B cell (primary cell): ENCODE data around the gene ZIC5. TPM values are rescaled to one million over a fixed set of nuclear protein-coding genes. Genes with fewer than 3 reads are reported as not detected.

Experiments used
- ATAC-seq: fragments of 200-7000 bp; cut with Tn5 transposase; one replicate; pipeline ENCODE4 v1.10.0; 2021; ENCODE audit warnings: low read depth, mild to moderate bottlenecking, moderate number of reproducible peaks, moderate library complexity
- CTCF ChIA-PET: fragments of 350-600 bp; sonication (Branson Sonifier 250); formaldehyde crosslinking; loops from one replicate; lab custom pipeline; 2021; ENCODE audit warnings: antibody characterized with exemption, inconsistent platforms; lab: Charles Lee
- POLR2A ChIA-PET: fragments of 350-600 bp; sonication (Branson Sonifier 250); formaldehyde crosslinking; loops from one replicate; lab custom pipeline; 2021; ENCODE audit warnings: antibody characterized with exemption; lab: Charles Lee
- DNase-seq: peaks from one replicate; pipeline ENCODE4 v3.0.0; 2013
- H2AFZ ChIP-seq: 2 replicates; pipeline ENCODE4 v1.6.1; 2012; ENCODE audit warnings: mild to moderate bottlenecking, low read depth, low read length; ENCODE audit not compliant: insufficient read depth, poor library complexity, severe bottlenecking
- H3K27ac ChIP-seq, 2 donors: 1 replicate in 1 of 2; 2 replicates in 1 of 2; pipeline ENCODE4 v1.5.1; 2012 to 2013; ENCODE audit warnings: low read length in 2 of 2, mild to moderate bottlenecking in 2 of 2, moderate library complexity in 1 of 2
- H3K27me3 ChIP-seq, 4 experiments: fragments of 200-600 bp in 1 of 4; sonication (generic) in 1 of 4; replicated peaks in 1 of 4; 1 replicate in 2 of 4; 2 replicates in 2 of 4; pipeline versions ENCODE4 v1.6.1 to v1.7.0; 2013 to 2016; ENCODE audit warnings: low read length in 3 of 4, mild to moderate bottlenecking in 2 of 4, mixed read lengths in 1 of 4, moderate library complexity in 1 of 4; ENCODE audit not compliant: insufficient read depth in 4 of 4, control insufficient read depth in 3 of 4; ENCODE audit errors: control extremely low read depth in 1 of 4
- H3K36me3 ChIP-seq, 2 experiments: replicated peaks in 1 of 2; 1 replicate in 1 of 2; 2 replicates in 1 of 2; pipeline versions ENCODE4 v1.6.1 to v1.7.1; 2013; ENCODE audit warnings: low read length in 1 of 2; ENCODE audit not compliant: insufficient read depth in 2 of 2, control insufficient read depth in 1 of 2; ENCODE audit errors: control extremely low read depth in 1 of 2, extremely low read depth in 1 of 2
- H3K4me1 ChIP-seq, 2 donors: fragments of 200-600 bp in 1 of 2; sonication (generic) in 1 of 2; 1 replicate in 1 of 2; 2 replicates in 1 of 2; pipeline versions ENCODE4 v1.5.1 to v1.6.1; 2013 to 2017; ENCODE audit warnings: low read length in 2 of 2; ENCODE audit not compliant: control insufficient read depth in 2 of 2, insufficient read depth in 2 of 2
- H3K4me2 ChIP-seq: replicated peaks from 2 replicates; pipeline ENCODE3; 2012; ENCODE audit warnings: mild to moderate bottlenecking, low read depth, low read length; ENCODE audit not compliant: poor library complexity, severe bottlenecking
- H3K4me3 ChIP-seq, 5 experiments: fragments of 200-600 bp in 1 of 5; sonication (generic) in 1 of 5; 1 replicate in 3 of 5; 2 replicates in 2 of 5; pipeline versions ENCODE4 v1.5.1 to v1.7.0; 2011 to 2016; ENCODE audit warnings: low read length in 4 of 5, mild to moderate bottlenecking in 4 of 5, low read depth in 2 of 5, control low read depth in 1 of 5, moderate library complexity in 1 of 5; ENCODE audit not compliant: insufficient read depth in 1 of 5; ENCODE audit errors: control extremely low read depth in 1 of 5, extremely low read depth in 1 of 5
- H3K79me2 ChIP-seq: fragments of 200-600 bp; sonication (generic); one replicate; pipeline ENCODE4 v1.6.0; 2016; ENCODE audit warnings: low read length; ENCODE audit not compliant: control insufficient read depth, insufficient read depth
- H3K9ac ChIP-seq: fragments of 200-600 bp; sonication (generic); 2 replicates; pipeline ENCODE4 v1.6.1; 2017; ENCODE audit warnings: mild to moderate bottlenecking, low read length, moderate library complexity
- H3K9me3 ChIP-seq, 3 donors: one replicate each; pipeline versions ENCODE4 v1.6.1 to v1.7.1; 2013; ENCODE audit warnings: low read length in 2 of 3; ENCODE audit not compliant: control insufficient read depth in 2 of 3, insufficient read depth in 1 of 3; ENCODE audit errors: control extremely low read depth in 1 of 3
- H4K20me1 ChIP-seq: 2 replicates; pipeline ENCODE4 v1.6.0; 2012; ENCODE audit warnings: mild to moderate bottlenecking, low read length; ENCODE audit not compliant: insufficient read depth, control insufficient read depth, poor library complexity, severe bottlenecking
- H3K27ac Mint-ChIP-seq: one replicate; pipeline ENCODE4 v1.8.0; 2021; ENCODE audit warnings: mixed read lengths
- H3K27me3 Mint-ChIP-seq: one replicate; pipeline ENCODE4 v1.8.0; 2021; ENCODE audit warnings: mixed read lengths
- H3K4me1 Mint-ChIP-seq: one replicate; pipeline ENCODE4 v1.8.0; 2021; ENCODE audit warnings: mixed read lengths
- H3K4me3 Mint-ChIP-seq: one replicate; pipeline ENCODE4 v1.8.0; 2021; ENCODE audit warnings: mixed read lengths
- H3K9me3 Mint-ChIP-seq: one replicate; pipeline ENCODE4 v1.8.0; 2022; ENCODE audit warnings: mixed read lengths; ENCODE audit not compliant: insufficient read depth
- CTCF ChIP-seq: fragments of 200-600 bp; IDR thresholded peaks from one replicate; pipeline ENCODE4 v1.8.0; 2022; ENCODE audit warnings: antibody characterized with exemption, mild to moderate bottlenecking
- EZH2 ChIP-seq: IDR thresholded peaks from 2 replicates; pipeline ENCODE4 v1.6.1; 2012; ENCODE audit warnings: borderline replicate concordance, low read depth, mild to moderate bottlenecking, moderate library complexity, low read length; ENCODE audit not compliant: insufficient read depth, poor library complexity, severe bottlenecking
- WGBS: methylation state at CpG from one replicate; pipeline ENCODE4 v1.1.5; 2013; ENCODE audit warnings: missing lambda C conversion rate; ENCODE audit not compliant: insufficient coverage; 5-methylcytosine and 5-hydroxymethylcytosine counted together
- intact Hi-C: fragments of 100-400 bp; cut with micrococcal nuclease; formaldehyde crosslinking; loops from one replicate; pipeline ENCODE4 v1.10.0; 2022
- polyA plus RNA-seq: library from polyadenylated mRNA; depleted of rRNA; stranded (reverse); fragments of >200 nt; gene quantifications from 2 replicates; pipeline ENCODE4 v1.2.3, GENCODE V29; 2012
- total RNA-seq, 2 donors: library from RNA; stranded (reverse); fragments of 120-200 nt in 1 of 2; gene quantifications; 1 replicate in 1 of 2; 2 replicates in 1 of 2; pipeline versions ENCODE4 v1.2.3 to v1.2.4, GENCODE V29; 2013 to 2022

Gene ZIC5
- total and polyA plus RNA-seq, 2 donors (not counting 1 experiment from before 2014, with no cell fraction given): not detected

- H3K4me3 Mint-ChIP-seq: no peak overlapping the region
- ChIA-PET POLR2A (no interaction called here), CTCF (no interaction called here)
- H3K27me3 Mint-ChIP-seq: peaks cover 79% of the 10 kb centered on the region
- Histone ChIP-seq H3K27me3 (peaks cover 8 to 99% (median 76%) of the 10 kb centered on the region in 4 experiments), H2AFZ (no peak overlapping the region), H4K20me1 (no peaks in the 10 kb centered on the region), H3K4me1 (peaks cover 26 to 49% of the 10 kb centered on the region in 2 donors), H3K79me2 (no peaks in the 10 kb centered on the region), H3K9me3 (peaks cover 4 to 60% (median 35%) of the 10 kb centered on the region in 3 donors), H3K27ac (no peak overlapping the region), H3K36me3 (no peaks in the 10 kb centered on the region), H3K4me2 (no peak overlapping the region), H3K9ac (no peak overlapping the region), H3K4me3 (no peak overlapping the region)
- H3K4me1 Mint-ChIP-seq: peaks cover 10% of the 10 kb centered on the region
- DNase-seq (peak; percentile 12), ATAC-seq (no peak)
- no peak overlapping the region for H3K27ac Mint-ChIP-seq
- TF ChIP-seq EZH2 (no peak), CTCF (no peak)
- H3K9me3 Mint-ChIP-seq: peaks cover 3% of the 10 kb centered on the region
- intact Hi-C loops: no loop called here
- no CpG with 5 or more reads among the region's 3 CpGs for WGBS
Measured at GRCh38 chr13:99992949-99993351, 21.4 kb upstream of the ZIC5 start.

GRCh38 chr13:99991828-99992775 lies 20.5 kb upstream of the ZIC5 start:
- Histone ChIP-seq H4K20me1 (no peaks in the 10 kb centered on the region), H2AFZ (no peak overlapping the region), H3K79me2 (no peaks in the 10 kb centered on the region), H3K9me3 (peaks cover 4 to 59% (median 37%) of the 10 kb centered on the region in 3 donors), H3K27ac (no peak overlapping the region), H3K36me3 (no peaks in the 10 kb centered on the region), H3K9ac (no peak overlapping the region), H3K27me3 (peaks cover 8 to 99% (median 79%) of the 10 kb centered on the region in 4 experiments), H3K4me2 (no peak overlapping the region), H3K4me3 (no peak overlapping the region), H3K4me1 (peaks cover 26 to 50% of the 10 kb centered on the region in 2 donors)
- Mint-ChIP-seq H3K4me1 (peaks cover 10% of the 10 kb centered on the region), H3K4me3 (no peak overlapping the region), H3K27ac (no peak overlapping the region), H3K9me3 (peaks cover 3% of the 10 kb centered on the region), H3K27me3 (peaks cover 87% of the 10 kb centered on the region)
- POLR2A ChIA-PET: no interaction called here
- CTCF ChIA-PET: no interaction called here
- TF ChIP-seq EZH2 (no peak), CTCF (no peak)
- intact Hi-C loops: no loop called here
- DNase-seq: peak; percentile 21
- no peak for ATAC-seq
- WGBS: 16% methylated on average over 27 of the region's 36 CpGs
